GM23338 (cell line): ENCODE data around the gene CDC42EP5. TPM values are rescaled to one million over a fixed set of nuclear protein-coding genes. Genes with fewer than 3 reads are reported as not detected.
A peak's percentile ranks its signal among the peaks of the same experiment; 100 is the strongest.

Experiments used
- ATAC-seq: fragments of 200-7000 bp; cut with Tn5 transposase; 3 replicates; pipeline ENCODE4 v1.9.1; 2020
- DNase-seq: peaks from one replicate; pipeline ENCODE4 v3.0.0-alpha.2; 2015; ENCODE audit warnings: low spot score
- H2AFZ ChIP-seq: fragments of 200-600 bp; sonication (generic); 2 replicates; pipeline ENCODE4 v1.8.0; 2016; ENCODE audit warnings: antibody characterized with exemption, mild to moderate bottlenecking, moderate library complexity
- H3F3A ChIP-seq: fragments of 200-600 bp; sonication (generic); replicated peaks from 2 replicates; pipeline ENCODE4 v1.8.0; 2017; ENCODE audit warnings: antibody characterized with exemption, mixed run types, low read depth
- H3K27ac ChIP-seq: fragments of 200-600 bp; sonication (generic); 2 replicates; pipeline ENCODE4 v1.6.1; 2016; ENCODE audit warnings: low read depth
- H3K27me3 ChIP-seq: fragments of 200-600 bp; sonication (generic); 2 replicates; pipeline ENCODE4 v1.8.0; 2016; ENCODE audit warnings: mild to moderate bottlenecking, mixed run types, moderate library complexity; ENCODE audit not compliant: insufficient read depth
- H3K36me3 ChIP-seq: fragments of 200-600 bp; sonication (generic); 2 replicates; pipeline ENCODE4 v1.8.0; 2016; ENCODE audit warnings: mild to moderate bottlenecking; ENCODE audit not compliant: insufficient read depth
- H3K4me1 ChIP-seq: fragments of 200-600 bp; sonication (generic); 2 replicates; pipeline ENCODE4 v1.8.0; 2016; ENCODE audit warnings: mild to moderate bottlenecking, moderate library complexity; ENCODE audit not compliant: insufficient read depth
- H3K4me2 ChIP-seq: fragments of 200-600 bp; sonication (generic); 2 replicates; pipeline ENCODE4 v1.7.1; 2017; ENCODE audit warnings: mixed run types
- H3K4me3 ChIP-seq: fragments of 200-600 bp; sonication (generic); 2 replicates; pipeline ENCODE4 v1.6.1; 2016; ENCODE audit warnings: mixed run types
- H3K79me2 ChIP-seq: fragments of 200-600 bp; sonication (generic); replicated peaks from 2 replicates; pipeline ENCODE4 v1.8.0; 2017; ENCODE audit warnings: mild to moderate bottlenecking; ENCODE audit not compliant: insufficient read depth
- H3K9me2 ChIP-seq: fragments of 200-600 bp; sonication (generic); 2 replicates; pipeline ENCODE4 v1.8.0; 2017; ENCODE audit not compliant: insufficient read depth
- H4K20me1 ChIP-seq: fragments of 200-600 bp; sonication (generic); replicated peaks from 2 replicates; pipeline ENCODE4 v1.8.0; 2017; ENCODE audit warnings: mild to moderate bottlenecking; ENCODE audit not compliant: insufficient read depth
- H3K27ac Mint-ChIP-seq: 2 replicates; pipeline ENCODE4 v1.8.0; 2020; ENCODE audit warnings: inconsistent platforms, mild to moderate bottlenecking, moderate library complexity, mixed read lengths
- H3K27me3 Mint-ChIP-seq: 3 replicates; pipeline ENCODE4 v1.8.0; 2022; ENCODE audit warnings: low read depth, mild to moderate bottlenecking, moderate library complexity, mixed read lengths, inconsistent platforms; ENCODE audit not compliant: insufficient read depth, poor library complexity
- H3K36me3 Mint-ChIP-seq: 3 replicates; pipeline ENCODE4 v1.8.0; 2021; ENCODE audit warnings: low read depth, mild to moderate bottlenecking, inconsistent platforms, moderate library complexity, mixed read lengths
- H3K4me1 Mint-ChIP-seq: 3 replicates; pipeline ENCODE4 v1.8.0; 2020; ENCODE audit warnings: mild to moderate bottlenecking, inconsistent platforms, mixed read lengths
- H3K4me3 Mint-ChIP-seq: 3 replicates; pipeline ENCODE4 v1.8.0; 2021; ENCODE audit warnings: moderate library complexity, mild to moderate bottlenecking, inconsistent platforms, mixed read lengths
- H3K9me3 Mint-ChIP-seq: 3 replicates; pipeline ENCODE4 v1.8.0; 2020; ENCODE audit warnings: moderate library complexity, mild to moderate bottlenecking, inconsistent platforms, mixed read lengths
- CREB1 ChIP-seq: fragments of 250-450 bp; sonication (Bioruptor Pico); IDR thresholded peaks from 2 replicates; pipeline ENCODE4 v1.5.0; 2020; ENCODE audit warnings: low read depth, mild to moderate bottlenecking, moderate library complexity
- EZH2 ChIP-seq: fragments of 200-600 bp; sonication (generic); IDR thresholded peaks from one replicate; pipeline ENCODE4 v1.8.0; 2017; ENCODE audit warnings: antibody characterized with exemption, mild to moderate bottlenecking, low read depth; ENCODE audit not compliant: unreplicated experiment
- EZH2phosphoT487 ChIP-seq: fragments of 200-600 bp; sonication (generic); IDR thresholded peaks from one replicate; pipeline ENCODE4 v1.8.1; 2018; ENCODE audit warnings: antibody characterized with exemption; ENCODE audit not compliant: unreplicated experiment
- JUNB ChIP-seq: IDR thresholded peaks from one replicate; pipeline ENCODE4 v1.6.1; 2016; ENCODE audit warnings: antibody characterized with exemption; ENCODE audit not compliant: unreplicated experiment
- POLR2AphosphoS5 ChIP-seq: IDR thresholded peaks from 2 replicates; pipeline ENCODE4 v1.6.1; 2016; ENCODE audit warnings: antibody characterized with exemption, low read depth
- STAT1 ChIP-seq: IDR thresholded peaks from one replicate; pipeline ENCODE4 v1.6.1; 2016; ENCODE audit warnings: antibody characterized with exemption; ENCODE audit not compliant: unreplicated experiment
- ZNF331 ChIP-seq: fragments of 250-450 bp; sonication (Bioruptor Pico); IDR thresholded peaks from 2 replicates; pipeline ENCODE4 v1.5.0; 2020; ENCODE audit warnings: low read depth, mild to moderate bottlenecking, moderate library complexity
- polyA plus RNA-seq: library from polyadenylated mRNA; unstranded; fragments of >200 nt; fragmentation: Nextera tagmentation; extraction: Ambion mirVana; gene quantifications from 2 replicates; pipeline ENCODE4 v1.2.1, GENCODE V29; 2016
- total RNA-seq: library from RNA; depleted of rRNA; stranded (reverse); fragments of >200 nt; shearing (Covaris generic); gene quantifications from 2 replicates; pipeline ENCODE4 v1.2.3, GENCODE V29; 2014
- TF ChIP-seq, protein P1 (sequence below), 2 experiments: fragments of 200-600 bp in 1 of 2; sonication (generic) in 1 of 2; conservative IDR thresholded peaks; 2 replicates each; pipeline versions ENCODE4 v1.5.1 to v1.6.1; 2016 to 2017; ENCODE audit warnings: antibody characterized with exemption in 2 of 2, low read depth in 2 of 2, mild to moderate bottlenecking in 2 of 2, moderate library complexity in 1 of 2
- TF ChIP-seq, protein P2 (sequence below): IDR thresholded peaks from one replicate; pipeline ENCODE4 v1.6.1; 2018; ENCODE audit warnings: antibody characterized with exemption; ENCODE audit not compliant: unreplicated experiment
- TF ChIP-seq, protein P3 (sequence below): IDR thresholded peaks from 2 replicates; pipeline ENCODE4 v1.6.1; 2016; ENCODE audit warnings: antibody characterized with exemption

CDC42EP5 gene
- total and polyA plus RNA-seq, 2 experiments from 2014 or later, result 1.4 to 3.4 TPM

DNA sequence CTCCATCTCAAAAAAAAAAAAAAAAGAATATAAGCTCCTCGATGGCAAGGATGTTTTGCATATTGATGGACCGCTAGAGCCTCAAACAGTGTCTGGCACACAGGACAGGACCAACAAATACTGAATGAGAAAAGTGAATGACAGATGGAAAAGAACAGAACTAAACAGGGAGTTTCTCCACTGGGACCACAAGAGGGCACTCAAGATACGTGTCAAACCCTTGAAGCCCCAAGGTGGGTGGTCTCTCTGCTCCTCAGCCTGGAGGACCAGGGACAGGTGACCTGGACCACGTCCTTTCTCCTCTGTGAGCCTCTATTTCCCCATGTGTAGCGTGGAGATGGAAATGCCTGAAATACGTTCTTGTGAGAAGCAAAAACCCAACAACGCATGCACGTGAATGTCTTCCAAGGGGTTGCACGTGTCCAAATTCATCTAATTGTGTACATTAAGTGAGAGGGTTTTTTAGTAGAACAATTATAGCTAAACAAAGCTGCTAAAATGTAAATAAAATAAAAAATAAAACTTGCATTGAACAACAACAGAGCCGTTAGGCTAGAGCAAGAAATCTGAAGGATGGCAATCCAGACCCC lies 5.7 kb upstream of the CDC42EP5 start:
- H3K9me3 Mint-ChIP-seq, result peaks cover 12% of the 10 kb centered on the region
- H3K4me1 Mint-ChIP-seq, result peaks cover 10% of the 10 kb centered on the region; the same call in 2 of the 3 replicates
- no peaks in the 10 kb centered on the region for H3K79me2 ChIP-seq
- H3K27ac ChIP-seq, result no peak overlapping the region
- H3K36me3 Mint-ChIP-seq, result no peaks in the 10 kb centered on the region
- H2AFZ ChIP-seq, result 0 out of 2 replicates have a peak overlapping the region, but pooled peaks have one; percentile 43
- H4K20me1 ChIP-seq, result no peaks in the 10 kb centered on the region
- peaks cover 19% of the 10 kb centered on the region for H3K27me3 Mint-ChIP-seq
- H3K27me3 ChIP-seq, result no peaks in the 10 kb centered on the region
- H3K4me2 ChIP-seq, result peak overlapping the region; percentile 33
- H3K4me3 Mint-ChIP-seq, result no peak overlapping the region
- peak; percentile 71 for ATAC-seq
- TF ChIP-seq, protein P1, sequence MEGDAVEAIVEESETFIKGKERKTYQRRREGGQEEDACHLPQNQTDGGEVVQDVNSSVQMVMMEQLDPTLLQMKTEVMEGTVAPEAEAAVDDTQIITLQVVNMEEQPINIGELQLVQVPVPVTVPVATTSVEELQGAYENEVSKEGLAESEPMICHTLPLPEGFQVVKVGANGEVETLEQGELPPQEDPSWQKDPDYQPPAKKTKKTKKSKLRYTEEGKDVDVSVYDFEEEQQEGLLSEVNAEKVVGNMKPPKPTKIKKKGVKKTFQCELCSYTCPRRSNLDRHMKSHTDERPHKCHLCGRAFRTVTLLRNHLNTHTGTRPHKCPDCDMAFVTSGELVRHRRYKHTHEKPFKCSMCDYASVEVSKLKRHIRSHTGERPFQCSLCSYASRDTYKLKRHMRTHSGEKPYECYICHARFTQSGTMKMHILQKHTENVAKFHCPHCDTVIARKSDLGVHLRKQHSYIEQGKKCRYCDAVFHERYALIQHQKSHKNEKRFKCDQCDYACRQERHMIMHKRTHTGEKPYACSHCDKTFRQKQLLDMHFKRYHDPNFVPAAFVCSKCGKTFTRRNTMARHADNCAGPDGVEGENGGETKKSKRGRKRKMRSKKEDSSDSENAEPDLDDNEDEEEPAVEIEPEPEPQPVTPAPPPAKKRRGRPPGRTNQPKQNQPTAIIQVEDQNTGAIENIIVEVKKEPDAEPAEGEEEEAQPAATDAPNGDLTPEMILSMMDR (conservative IDR thresholded peaks at IDR 0.05; ENCODE audit: low read depth in 2 of 2), result peak; percentile 81 to 84
- no peak for TF ChIP-seq POLR2AphosphoS5
- H3K4me3 ChIP-seq, result no peak overlapping the region
- H3F3A ChIP-seq, result no peaks in the 10 kb centered on the region
- H3K4me1 ChIP-seq, result no peaks in the 10 kb centered on the region; the same call in 1 of the 2 replicates
- H3K27ac Mint-ChIP-seq, result no peak overlapping the region
- H3K9me2 ChIP-seq, result no peaks in the 10 kb centered on the region
- peak; percentile 93 for DNase-seq
- no peaks in the 10 kb centered on the region for H3K36me3 ChIP-seq

DNA sequence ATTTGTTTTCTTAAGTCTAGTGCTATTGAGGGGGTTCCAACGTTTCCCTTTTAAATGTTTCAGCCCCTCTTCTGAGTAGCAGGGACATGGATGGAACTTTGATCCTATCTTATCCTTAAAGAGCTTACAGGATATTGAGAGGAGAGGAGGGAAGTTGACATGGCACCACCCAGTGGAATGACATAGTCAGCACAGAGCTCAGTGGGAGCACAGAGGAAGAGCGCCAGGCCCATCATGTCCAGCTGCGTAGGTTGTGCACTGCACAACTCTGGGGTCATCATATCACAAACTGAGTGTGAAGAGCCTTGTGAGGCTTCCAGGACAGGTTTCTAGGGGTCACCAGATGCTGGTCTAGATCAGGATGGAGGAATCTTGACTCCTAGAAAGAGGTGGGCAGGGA lies 4.6 kb upstream of the CDC42EP5 start:
- H3K4me1 ChIP-seq, result peaks cover 9% of the 10 kb centered on the region; the same call in 1 of the 2 replicates
- Mint-ChIP-seq H3K4me3 (no peak overlapping the region), H3K27me3 (peaks cover 19% of the 10 kb centered on the region), H3K4me1 (peaks cover 15% of the 10 kb centered on the region; the same call in 2 of the 3 replicates), H3K27ac (no peak overlapping the region), H3K9me3 (peaks cover 7% of the 10 kb centered on the region), H3K36me3 (no peaks in the 10 kb centered on the region)
- ATAC-seq (peak; percentile 27), DNase-seq (no peak)
- TF ChIP-seq, protein P1 (conservative IDR thresholded peaks at IDR 0.05; ENCODE audit: low read depth in 2 of 2), result peak; percentile 21 to 39
- no peak for TF ChIP-seq EZH2
- no peaks in the 10 kb centered on the region for H3K9me2 ChIP-seq
- H3K27ac ChIP-seq, result no peak overlapping the region
- no peaks in the 10 kb centered on the region for H3K36me3 ChIP-seq
- H3K4me2 ChIP-seq, result no peak overlapping the region
- no peaks in the 10 kb centered on the region for H4K20me1 ChIP-seq
- no peak overlapping the region for H2AFZ ChIP-seq
- no peak overlapping the region for H3K4me3 ChIP-seq
- no peaks in the 10 kb centered on the region for H3K79me2 ChIP-seq
- H3F3A ChIP-seq, result no peaks in the 10 kb centered on the region
- H3K27me3 ChIP-seq, result no peaks in the 10 kb centered on the region

DNA sequence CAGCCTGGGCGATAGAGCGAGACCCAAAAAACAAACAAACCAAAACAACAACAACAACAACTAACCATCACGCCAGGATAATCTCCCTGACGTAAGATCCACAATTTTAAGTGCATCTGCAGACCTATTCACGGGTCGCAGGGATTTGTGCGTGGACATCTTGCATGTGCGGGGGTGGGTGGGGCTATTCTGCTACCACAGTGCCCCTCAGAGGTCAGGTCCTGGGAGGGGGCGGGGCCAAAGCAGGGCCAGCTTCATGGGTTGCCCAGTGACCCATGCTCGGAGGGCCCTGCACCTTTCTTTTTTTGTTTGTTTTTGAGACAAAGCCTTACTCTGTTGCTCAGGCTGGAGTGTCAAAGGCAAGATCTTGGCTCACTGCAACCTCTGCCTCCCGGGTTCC lies 2.6 kb upstream of the CDC42EP5 start:
- peaks cover 2% of the 10 kb centered on the region; the same call in 2 of the 3 replicates for H3K9me3 Mint-ChIP-seq
- no peaks in the 10 kb centered on the region for H3K9me2 ChIP-seq
- no peak overlapping the region for H3K4me3 Mint-ChIP-seq
- no peaks in the 10 kb centered on the region; the same call in 2 of the 3 replicates for H3K36me3 Mint-ChIP-seq
- H4K20me1 ChIP-seq, result no peaks in the 10 kb centered on the region
- peaks cover 9% of the 10 kb centered on the region; the same call in 1 of the 2 replicates for H3K4me1 ChIP-seq
- peaks cover 10% of the 10 kb centered on the region for H3K27me3 ChIP-seq
- no peak overlapping the region for H3K4me2 ChIP-seq
- H3K4me1 Mint-ChIP-seq, result peaks cover 15% of the 10 kb centered on the region
- H3F3A ChIP-seq, result no peaks in the 10 kb centered on the region
- no peak overlapping the region for H2AFZ ChIP-seq
- DNase-seq (no peak), ATAC-seq (no peak)
- H3K79me2 ChIP-seq, result no peaks in the 10 kb centered on the region
- no peak overlapping the region for H3K27ac ChIP-seq
- H3K36me3 ChIP-seq, result no peaks in the 10 kb centered on the region
- H3K27me3 Mint-ChIP-seq, result peaks cover 22% of the 10 kb centered on the region
- no peak overlapping the region for H3K4me3 ChIP-seq
- no peak for TF ChIP-seq JUNB
- TF ChIP-seq, protein P2, sequence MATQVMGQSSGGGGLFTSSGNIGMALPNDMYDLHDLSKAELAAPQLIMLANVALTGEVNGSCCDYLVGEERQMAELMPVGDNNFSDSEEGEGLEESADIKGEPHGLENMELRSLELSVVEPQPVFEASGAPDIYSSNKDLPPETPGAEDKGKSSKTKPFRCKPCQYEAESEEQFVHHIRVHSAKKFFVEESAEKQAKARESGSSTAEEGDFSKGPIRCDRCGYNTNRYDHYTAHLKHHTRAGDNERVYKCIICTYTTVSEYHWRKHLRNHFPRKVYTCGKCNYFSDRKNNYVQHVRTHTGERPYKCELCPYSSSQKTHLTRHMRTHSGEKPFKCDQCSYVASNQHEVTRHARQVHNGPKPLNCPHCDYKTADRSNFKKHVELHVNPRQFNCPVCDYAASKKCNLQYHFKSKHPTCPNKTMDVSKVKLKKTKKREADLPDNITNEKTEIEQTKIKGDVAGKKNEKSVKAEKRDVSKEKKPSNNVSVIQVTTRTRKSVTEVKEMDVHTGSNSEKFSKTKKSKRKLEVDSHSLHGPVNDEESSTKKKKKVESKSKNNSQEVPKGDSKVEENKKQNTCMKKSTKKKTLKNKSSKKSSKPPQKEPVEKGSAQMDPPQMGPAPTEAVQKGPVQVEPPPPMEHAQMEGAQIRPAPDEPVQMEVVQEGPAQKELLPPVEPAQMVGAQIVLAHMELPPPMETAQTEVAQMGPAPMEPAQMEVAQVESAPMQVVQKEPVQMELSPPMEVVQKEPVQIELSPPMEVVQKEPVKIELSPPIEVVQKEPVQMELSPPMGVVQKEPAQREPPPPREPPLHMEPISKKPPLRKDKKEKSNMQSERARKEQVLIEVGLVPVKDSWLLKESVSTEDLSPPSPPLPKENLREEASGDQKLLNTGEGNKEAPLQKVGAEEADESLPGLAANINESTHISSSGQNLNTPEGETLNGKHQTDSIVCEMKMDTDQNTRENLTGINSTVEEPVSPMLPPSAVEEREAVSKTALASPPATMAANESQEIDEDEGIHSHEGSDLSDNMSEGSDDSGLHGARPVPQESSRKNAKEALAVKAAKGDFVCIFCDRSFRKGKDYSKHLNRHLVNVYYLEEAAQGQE, result no peak
- TF ChIP-seq EZH2, result no peak
- no peak for TF ChIP-seq ZNF331 (CRISPR knock-in tag)
- TF ChIP-seq, protein P3, sequence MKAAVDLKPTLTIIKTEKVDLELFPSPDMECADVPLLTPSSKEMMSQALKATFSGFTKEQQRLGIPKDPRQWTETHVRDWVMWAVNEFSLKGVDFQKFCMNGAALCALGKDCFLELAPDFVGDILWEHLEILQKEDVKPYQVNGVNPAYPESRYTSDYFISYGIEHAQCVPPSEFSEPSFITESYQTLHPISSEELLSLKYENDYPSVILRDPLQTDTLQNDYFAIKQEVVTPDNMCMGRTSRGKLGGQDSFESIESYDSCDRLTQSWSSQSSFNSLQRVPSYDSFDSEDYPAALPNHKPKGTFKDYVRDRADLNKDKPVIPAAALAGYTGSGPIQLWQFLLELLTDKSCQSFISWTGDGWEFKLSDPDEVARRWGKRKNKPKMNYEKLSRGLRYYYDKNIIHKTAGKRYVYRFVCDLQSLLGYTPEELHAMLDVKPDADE, result no peak
- TF ChIP-seq EZH2phosphoT487, result no peak
- no peak for TF ChIP-seq STAT1
- no peak for TF ChIP-seq CREB1
- H3K27ac Mint-ChIP-seq, result no peak overlapping the region
